Measurements from ENCODE around the gene TENT5C. TPM values are rescaled to one million over a fixed set of nuclear protein-coding genes. Genes with fewer than 3 reads are reported as not detected.

The TENT5C gene
- total RNA-seq, 6 experiments from 2014 or later: 0.47 to 0.91 (median 0.75) TPM

- Mint-ChIP-seq H3K4me1 (ENCODE audit: low read depth) (no peaks in the 10 kb centered on the region), H3K4me3 (no peak overlapping the region), H3K9me3 (no peaks in the 10 kb centered on the region), H3K27me3 (ENCODE audit: insufficient read depth) (peaks cover 51% of the 10 kb centered on the region), H3K36me3 (ENCODE audit: low read depth) (no peaks in the 10 kb centered on the region), H3K27ac (no peak overlapping the region)
- no peak for DNase-seq
- TF ChIP-seq CTCF (IDR thresholded peaks at IDR 0.05): no peak
Observed at GRCh38 chr1:117592155-117592554, 13.7 kb upstream of the TENT5C start.

DNA sequence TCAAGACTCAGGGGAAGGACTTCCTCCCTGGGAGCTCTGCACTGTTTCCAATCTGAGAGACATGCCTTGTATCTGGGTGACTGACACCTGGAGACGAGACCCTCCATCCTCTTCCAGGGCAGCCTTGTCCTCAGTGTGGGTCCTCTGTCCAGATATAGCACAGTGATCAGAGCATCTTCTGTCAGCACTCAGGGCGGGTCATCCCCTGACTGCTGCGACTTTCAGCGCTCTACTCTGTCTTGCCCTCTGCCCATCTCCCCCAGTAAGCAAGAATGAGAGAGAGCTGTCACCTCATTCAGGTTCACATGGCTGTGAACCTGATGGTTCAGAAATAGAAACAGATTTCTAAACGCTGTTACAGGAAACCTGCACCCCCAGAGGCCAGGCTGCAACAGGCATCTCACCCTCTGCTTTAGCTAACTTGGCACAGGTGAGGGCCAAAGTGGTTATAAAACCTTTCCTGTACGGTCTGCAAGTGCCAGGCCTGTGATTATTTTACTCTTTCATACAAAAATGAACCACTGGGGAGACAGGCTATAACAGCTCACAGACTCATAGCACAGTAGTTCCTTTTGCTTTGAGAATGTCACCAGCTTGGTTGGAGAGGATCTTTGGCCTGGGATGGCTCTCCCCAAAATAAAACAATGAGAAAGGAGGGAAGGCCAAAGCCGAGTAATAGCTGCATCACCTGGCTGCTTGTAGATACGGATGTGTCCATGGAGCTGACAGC lies 11.4 kb upstream of the TENT5C start:
- no peak for DNase-seq
- H3K4me1 Mint-ChIP-seq (ENCODE audit: low read depth): no peaks in the 10 kb centered on the region
- H3K27me3 Mint-ChIP-seq (ENCODE audit: insufficient read depth): peaks cover 40% of the 10 kb centered on the region
- H3K9me3 Mint-ChIP-seq: no peaks in the 10 kb centered on the region
- H3K27ac Mint-ChIP-seq: no peak overlapping the region
- no peaks in the 10 kb centered on the region for H3K36me3 Mint-ChIP-seq (ENCODE audit: low read depth)
- H3K4me3 Mint-ChIP-seq: no peak overlapping the region
- no peak for TF ChIP-seq CTCF (IDR thresholded peaks at IDR 0.05)

DNA sequence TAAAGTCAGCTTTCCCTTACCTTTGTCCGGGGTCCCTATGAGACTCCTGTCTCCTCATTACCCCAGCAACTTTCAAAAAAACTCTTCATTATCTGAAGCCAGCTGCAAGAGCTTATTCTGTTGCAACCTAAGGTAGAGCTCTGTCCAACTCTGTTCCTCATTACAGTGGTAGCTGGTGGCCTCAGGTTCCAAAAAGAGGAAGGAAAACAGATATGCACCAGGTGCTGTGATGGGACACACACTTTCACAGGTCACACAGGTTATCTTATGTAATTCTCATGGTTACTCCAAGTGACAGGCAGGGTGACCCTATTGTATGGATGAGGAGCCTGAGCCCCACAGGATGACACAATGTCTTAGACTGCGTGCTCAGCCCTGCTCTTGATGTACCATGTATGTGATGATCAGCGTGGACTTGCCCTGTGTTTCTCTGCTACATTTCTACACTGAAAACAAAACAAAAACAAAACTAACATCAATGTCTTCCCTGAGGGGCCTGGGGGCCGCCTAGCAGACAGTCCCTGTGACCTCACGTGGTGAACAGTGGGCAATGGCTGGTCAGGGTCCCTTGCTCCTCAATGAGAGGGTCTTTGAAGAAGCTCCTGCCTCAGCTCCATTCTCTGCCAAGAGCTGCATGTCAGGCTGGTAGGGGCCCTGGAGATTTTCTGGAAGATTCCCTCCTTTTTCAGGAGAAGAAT lies 9.7 kb upstream of the TENT5C start:
- H3K36me3 Mint-ChIP-seq (ENCODE audit: low read depth): no peaks in the 10 kb centered on the region
- H3K27ac Mint-ChIP-seq: no peak overlapping the region
- H3K4me3 Mint-ChIP-seq: no peak overlapping the region
- TF ChIP-seq CTCF (IDR thresholded peaks at IDR 0.05): no peak
- peaks cover 39% of the 10 kb centered on the region for H3K27me3 Mint-ChIP-seq (ENCODE audit: insufficient read depth)
- no peaks in the 10 kb centered on the region for H3K9me3 Mint-ChIP-seq
- no peak for DNase-seq
- no peaks in the 10 kb centered on the region for H3K4me1 Mint-ChIP-seq (ENCODE audit: low read depth)

GRCh38 chr1:117598489-117598888 lies 7.4 kb upstream of the TENT5C start:
- Mint-ChIP-seq H3K4me3 (no peak overlapping the region), H3K27me3 (ENCODE audit: insufficient read depth) (peaks cover 24% of the 10 kb centered on the region), H3K36me3 (ENCODE audit: low read depth) (no peaks in the 10 kb centered on the region), H3K9me3 (no peaks in the 10 kb centered on the region), H3K4me1 (ENCODE audit: low read depth) (no peaks in the 10 kb centered on the region), H3K27ac (no peak overlapping the region)
- no peak for TF ChIP-seq CTCF (IDR thresholded peaks at IDR 0.05)
- no peak for DNase-seq

GRCh38 chr1:117599286-117600221 lies 6.3 kb upstream of the TENT5C start:
- DNase-seq: no peak
- no peak for TF ChIP-seq CTCF (IDR thresholded peaks at IDR 0.05)
- Mint-ChIP-seq H3K27ac (no peak overlapping the region), H3K4me1 (ENCODE audit: low read depth) (peaks cover 2% of the 10 kb centered on the region), H3K36me3 (ENCODE audit: low read depth) (no peaks in the 10 kb centered on the region), H3K9me3 (no peaks in the 10 kb centered on the region), H3K4me3 (no peak overlapping the region), H3K27me3 (ENCODE audit: insufficient read depth) (peaks cover 19% of the 10 kb centered on the region)
